SK-N-SH treated with all-trans-retinoic acid at 6 μM for 48 hours (cell line): Measurements from ENCODE around the gene COL6A3.

ENCODE experiments used
- ARNTL ChIP-seq: fragments of 450-650 bp; formaldehyde crosslinking; IDR thresholded peaks from 2 replicates; pipeline ENCODE4 v1.5.0; 2020; ENCODE audit warnings: low read depth, mild to moderate bottlenecking, moderate library complexity, borderline replicate concordance
- BACH2 ChIP-seq: fragments of 250-450 bp; sonication (Bioruptor Pico); IDR thresholded peaks from 2 replicates; pipeline ENCODE4 v1.9.0; 2021; ENCODE audit warnings: mild to moderate bottlenecking, borderline replicate concordance
- CREB5 ChIP-seq: fragments of 250-450 bp; sonication (Bioruptor Pico); IDR thresholded peaks from 2 replicates; pipeline ENCODE4 v1.5.1; 2020; ENCODE audit warnings: low read depth, mild to moderate bottlenecking, moderate library complexity
- PATZ1 ChIP-seq: fragments of 250-450 bp; sonication (Bioruptor Pico); IDR thresholded peaks from 2 replicates; pipeline ENCODE4 v1.8.0; 2020; ENCODE audit warnings: mild to moderate bottlenecking, moderate library complexity, borderline replicate concordance
- PPARA ChIP-seq: fragments of 250-450 bp; sonication (Bioruptor Pico); IDR thresholded peaks from 2 replicates; pipeline ENCODE4 v1.5.0; 2020; ENCODE audit warnings: mild to moderate bottlenecking, borderline replicate concordance
- RARB ChIP-seq: fragments of 250-450 bp; sonication (Bioruptor Pico); IDR thresholded peaks from 2 replicates; pipeline ENCODE4 v1.8.0; 2021; ENCODE audit warnings: mild to moderate bottlenecking, moderate library complexity
- SNAI2 ChIP-seq: fragments of 250-450 bp; sonication (Bioruptor Pico); IDR thresholded peaks from 2 replicates; pipeline ENCODE4 v1.5.0; 2020; ENCODE audit warnings: mild to moderate bottlenecking, moderate library complexity
- TCF4 ChIP-seq: fragments of 250-450 bp; sonication (Bioruptor Pico); IDR thresholded peaks from 2 replicates; pipeline ENCODE4 v1.8.0; 2021; ENCODE audit warnings: mild to moderate bottlenecking, moderate library complexity, borderline replicate concordance
- ZC3H10 ChIP-seq: fragments of 250-450 bp; sonication (Bioruptor Pico); IDR thresholded peaks from 2 replicates; pipeline ENCODE4 v1.5.1; 2021; ENCODE audit warnings: mild to moderate bottlenecking, moderate library complexity
- ZFP3 ChIP-seq: fragments of 250-450 bp; sonication (Bioruptor Pico); IDR thresholded peaks from 2 replicates; pipeline ENCODE4 v1.5.0; 2020; ENCODE audit warnings: mild to moderate bottlenecking, moderate library complexity
- ZNF565 ChIP-seq: fragments of 450-650 bp; formaldehyde crosslinking; conservative IDR thresholded peaks from 2 replicates; pipeline ENCODE4 v1.5.0; 2020; ENCODE audit warnings: low read depth, mild to moderate bottlenecking, moderate library complexity
- TF ChIP-seq, protein P1 (sequence below): fragments of 250-450 bp; sonication (Bioruptor Pico); IDR thresholded peaks from 2 replicates; pipeline ENCODE4 v1.8.0; 2021; ENCODE audit warnings: low read depth, mild to moderate bottlenecking, moderate library complexity, borderline replicate concordance

GRCh38 chr2:237422309-237422708 lies 8.3 kb upstream of the COL6A3 start:
- TF ChIP-seq RARB (CRISPR knock-in tag) (no peak), ZNF565 (CRISPR knock-in tag) (no peak), ZC3H10 (CRISPR knock-in tag) (no peak), BACH2 (no peak), PATZ1 (CRISPR knock-in tag) (no peak), ARNTL (CRISPR knock-in tag) (no peak), SNAI2 (no peak), CREB5 (CRISPR knock-in tag) (no peak), PPARA (CRISPR knock-in tag) (no peak), TCF4 (no peak), ZFP3 (CRISPR knock-in tag) (no peak)
- TF ChIP-seq, protein P1, sequence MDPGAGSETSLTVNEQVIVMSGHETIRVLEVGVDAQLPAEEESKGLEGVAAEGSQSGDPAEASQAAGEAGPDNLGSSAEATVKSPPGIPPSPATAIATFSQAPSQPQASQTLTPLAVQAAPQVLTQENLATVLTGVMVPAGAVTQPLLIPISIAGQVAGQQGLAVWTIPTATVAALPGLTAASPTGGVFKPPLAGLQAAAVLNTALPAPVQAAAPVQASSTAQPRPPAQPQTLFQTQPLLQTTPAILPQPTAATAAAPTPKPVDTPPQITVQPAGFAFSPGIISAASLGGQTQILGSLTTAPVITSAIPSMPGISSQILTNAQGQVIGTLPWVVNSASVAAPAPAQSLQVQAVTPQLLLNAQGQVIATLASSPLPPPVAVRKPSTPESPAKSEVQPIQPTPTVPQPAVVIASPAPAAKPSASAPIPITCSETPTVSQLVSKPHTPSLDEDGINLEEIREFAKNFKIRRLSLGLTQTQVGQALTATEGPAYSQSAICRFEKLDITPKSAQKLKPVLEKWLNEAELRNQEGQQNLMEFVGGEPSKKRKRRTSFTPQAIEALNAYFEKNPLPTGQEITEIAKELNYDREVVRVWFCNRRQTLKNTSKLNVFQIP (CRISPR knock-in tag): no peak
